Activated T-helper 9 cell treated with anti-CD3 and anti-CD28 coated beads, Interleukin-2, amount 50 U/mL, for 16 hours (primary cell): ENCODE measurements around the gene VRK1.
A peak's percentile ranks its signal among the peaks of the same experiment; 100 is the strongest.
"Not testable (repeated sequence)": the region's sequence is repeated elsewhere in the genome, so short reads cannot be mapped to it uniquely, and the experiment has no call there.

Experiments used
- DNase-seq: peaks from one replicate; pipeline ENCODE4 v3.0.0-alpha.2; 2020; ENCODE audit warnings: low read depth

Gene VRK1

GRCh38 chr14:96796851-96797581 is at the start of gene VRK1:
TSS of gene VRK1 (plus strand) at chr14:96797382. CDS start at chr14:96833472, 36,090 bp downstream.
- peak; percentile 91 for DNase-seq

GRCh38 chr14:96747608-96748007 is 49.6 kb upstream of the VRK1 start:
- DNase-seq, result no peak

GRCh38 chr14:96748362-96748761 is 48.8 kb upstream of the VRK1 start:
- no peak for DNase-seq

- no peak for DNase-seq
Observed at GRCh38 chr14:96751505-96751904, 45.7 kb upstream of the VRK1 start.

- no peak for DNase-seq
Observed at GRCh38 chr14:96752125-96752524, 45.1 kb upstream of the VRK1 start.

- no peak for DNase-seq
Observed at GRCh38 chr14:96752594-96752993, 44.6 kb upstream of the VRK1 start.

GRCh38 chr14:96754162-96754844 is 42.9 kb upstream of the VRK1 start:
- no peak for DNase-seq

GRCh38 chr14:96754845-96755184 is 42.4 kb upstream of the VRK1 start:
- DNase-seq, result no peak

GRCh38 chr14:96756745-96757144 is 40.4 kb upstream of the VRK1 start:
- no peak for DNase-seq

GRCh38 chr14:96757456-96757855 is 39.7 kb upstream of the VRK1 start:
- no peak for DNase-seq

- no peak for DNase-seq
Observed at GRCh38 chr14:96761066-96761465, 36.1 kb upstream of the VRK1 start.

GRCh38 chr14:96762650-96763049 is 34.5 kb upstream of the VRK1 start:
- no peak for DNase-seq

GRCh38 chr14:96764012-96764411 is 33.2 kb upstream of the VRK1 start:
- no peak for DNase-seq

- DNase-seq, result not testable (repeated sequence)
Observed at GRCh38 chr14:96765205-96765604, 32.0 kb upstream of the VRK1 start.

GRCh38 chr14:96772929-96773328 is 24.3 kb upstream of the VRK1 start:
- DNase-seq, result no peak

- no peak for DNase-seq
Observed at GRCh38 chr14:96776791-96777190, 20.4 kb upstream of the VRK1 start.

GRCh38 chr14:96780500-96780899 is 16.7 kb upstream of the VRK1 start:
- DNase-seq, result no peak

GRCh38 chr14:96781371-96781770 is 15.8 kb upstream of the VRK1 start:
- DNase-seq, result no peak

- no peak for DNase-seq
Observed at GRCh38 chr14:96782436-96782835, 14.7 kb upstream of the VRK1 start.

GRCh38 chr14:96783043-96783914 is 13.9 kb upstream of the VRK1 start:
- DNase-seq, result no peak

GRCh38 chr14:96783915-96784224 is 13.3 kb upstream of the VRK1 start:
- no peak for DNase-seq

- DNase-seq, result no peak
Observed at GRCh38 chr14:96790186-96790585, 7.0 kb upstream of the VRK1 start.

GRCh38 chr14:96790706-96791105 is 6.5 kb upstream of the VRK1 start:
- DNase-seq, result no peak
